GM11168 (cell line): Measurements from ENCODE around the gene SLAMF9.

Source experiments
- in situ Hi-C: fragments of 300-500 bp; cut with MboI; formaldehyde crosslinking; loops from one replicate; pipeline ENCODE4 v1.12.0; 2022; ENCODE audit warnings: low sequenced_read_pairs; ENCODE audit not compliant: unreplicated experiment

Gene SLAMF9

DNA sequence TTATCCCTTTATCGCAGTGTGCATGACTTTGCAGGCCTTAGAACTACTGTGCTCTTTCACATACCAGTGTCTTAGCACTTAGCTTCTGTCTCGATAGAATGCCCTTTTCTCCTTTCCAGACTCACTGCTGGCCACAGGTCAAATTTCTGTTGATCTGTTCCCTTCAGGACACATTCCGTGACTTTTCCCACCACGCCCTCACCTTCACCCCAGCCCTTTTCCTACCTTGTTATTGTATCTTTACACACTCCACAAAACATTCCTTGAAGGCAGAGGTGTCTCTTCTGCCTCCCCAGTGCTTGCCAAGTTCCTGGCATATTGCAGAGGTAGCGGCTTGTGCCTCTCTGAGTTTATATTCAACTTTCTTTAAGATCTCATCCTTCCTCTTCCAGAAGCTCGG, 4.9 kb downstream of the SLAMF9 start:
- in situ Hi-C loops: no loop called here

- in situ Hi-C loops: no loop called here
Measured at GRCh38 chr1:159947942-159948341, 6.1 kb downstream of the SLAMF9 start.

DNA sequence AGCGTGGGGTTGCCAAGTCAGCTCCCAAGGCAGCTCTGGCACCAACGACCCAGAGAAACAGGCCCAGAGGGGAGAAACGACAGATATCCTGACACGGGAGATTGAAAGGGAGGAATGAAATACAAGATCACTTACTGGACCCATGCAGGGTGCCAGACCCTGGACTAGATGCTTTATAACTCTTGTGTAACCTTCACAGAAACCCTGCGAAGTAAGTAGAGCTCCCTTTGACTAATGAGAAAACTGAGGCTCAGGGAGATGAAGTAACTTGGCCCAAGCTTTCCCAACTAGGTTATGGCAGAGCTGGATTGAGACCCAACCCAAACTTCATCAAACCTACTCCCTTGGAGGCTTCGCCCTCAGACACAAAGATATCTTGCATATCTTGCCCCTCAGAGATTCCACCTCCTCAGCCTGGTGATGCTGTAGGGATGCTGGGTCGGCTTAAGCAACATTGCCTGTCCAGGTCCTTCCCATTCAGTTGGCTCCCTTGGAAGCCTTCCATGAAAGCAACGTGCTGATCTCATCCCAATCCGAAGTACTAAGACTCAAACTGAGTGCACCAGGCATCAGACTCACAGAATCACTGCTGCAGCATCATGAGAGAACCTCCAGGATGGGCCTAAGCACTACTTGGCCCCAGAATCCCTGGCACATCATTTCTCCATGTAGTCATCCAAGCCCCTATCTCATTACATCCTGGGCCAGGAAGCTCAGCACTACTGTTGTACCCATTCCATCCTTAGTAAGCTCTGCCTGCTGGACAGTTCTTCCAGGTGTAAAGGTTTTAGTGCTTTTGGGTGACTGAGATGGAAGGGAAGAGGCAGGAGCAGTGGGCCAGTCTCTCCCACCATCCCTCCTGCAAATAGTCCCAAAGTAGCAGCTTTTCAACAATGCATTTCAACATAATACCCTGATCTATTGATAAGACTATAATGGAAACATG, 7.5 kb downstream of the SLAMF9 start:
- in situ Hi-C loops: no loop called here

DNA sequence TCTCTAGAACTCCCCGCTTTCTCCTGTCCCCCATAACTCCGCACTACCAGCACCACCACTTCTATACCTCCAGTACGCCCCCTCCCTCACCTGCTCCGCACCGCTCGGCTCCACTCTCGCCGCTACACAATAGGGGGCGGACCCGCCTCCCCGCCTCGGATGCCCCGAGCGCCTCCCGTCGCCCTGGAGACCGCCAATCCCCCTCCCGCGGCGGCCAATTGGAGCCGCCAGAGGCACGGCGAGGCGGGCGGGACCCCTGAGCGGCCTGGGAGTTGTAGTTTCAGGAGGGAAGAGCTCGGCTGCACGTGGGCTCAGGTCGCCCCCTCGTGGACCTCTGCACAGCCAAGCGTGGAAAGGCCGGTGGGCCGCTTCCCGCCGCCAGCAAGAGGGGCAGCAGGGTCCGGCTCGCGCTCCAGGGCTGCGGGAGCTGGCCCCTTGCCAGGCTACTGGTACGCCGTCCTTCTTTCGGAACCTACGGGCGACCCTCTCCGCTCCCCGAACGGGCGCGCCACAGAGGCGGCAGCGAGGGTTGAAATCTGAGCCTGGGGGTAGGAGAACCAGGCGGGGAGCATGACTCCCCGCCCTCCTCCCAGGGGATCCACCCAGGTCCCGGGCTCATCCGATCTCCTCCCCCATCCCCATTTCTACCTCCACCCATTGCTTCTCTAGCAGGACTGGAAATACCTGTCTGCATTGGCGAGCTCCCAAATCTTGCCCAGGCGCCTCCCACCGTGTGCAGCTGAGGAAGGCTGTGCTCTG, 8.4 kb downstream of the SLAMF9 start, which contains the start of gene IGSF9:
IGSF9 (minus strand) TSS at position 131 of the 759 bp plus-strand sequence. CDS start 2,159 bp downstream, outside the sequence.
- in situ Hi-C loops: no loop called here

- in situ Hi-C loops: no loop called here
Measured at GRCh38 chr1:159944623-159945455, 9.2 kb downstream of the SLAMF9 start.

DNA sequence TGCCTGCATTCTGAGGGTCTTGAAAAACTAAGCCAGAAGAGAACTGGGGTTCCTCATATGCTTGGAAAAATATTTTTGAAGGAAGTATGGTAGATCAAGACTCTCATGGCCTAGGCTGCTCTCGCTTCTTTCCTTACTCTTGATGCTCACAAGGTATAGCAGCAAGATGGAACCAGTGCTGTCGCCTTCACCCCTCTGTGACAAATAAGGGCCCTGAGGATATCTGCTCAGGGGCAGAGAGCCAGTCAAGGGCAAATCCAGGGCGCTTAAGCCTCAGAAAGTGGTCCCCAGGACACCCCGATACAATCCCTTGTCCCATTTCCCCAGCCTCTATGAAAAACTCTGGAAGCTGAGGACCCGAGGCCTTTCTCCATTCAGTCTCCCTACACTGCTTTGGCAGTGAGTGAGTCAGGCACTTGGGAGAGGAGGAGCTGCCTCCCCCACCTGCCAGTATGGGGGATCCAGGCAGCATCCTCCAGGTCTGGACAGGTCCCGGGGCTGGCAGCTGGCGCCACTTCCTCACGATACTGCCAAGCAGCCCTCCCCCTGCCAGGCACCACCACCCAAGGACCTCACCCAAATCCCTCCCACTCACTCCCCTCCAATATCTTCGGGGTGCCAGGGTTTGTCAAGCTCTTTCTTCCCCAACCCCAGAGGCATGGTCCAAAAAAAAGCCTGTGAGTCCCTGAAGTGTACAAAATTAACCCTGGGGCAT, 10.0 kb downstream of the SLAMF9 start:
- in situ Hi-C loops: no loop called here

- in situ Hi-C loops: no loop called here
Measured at GRCh38 chr1:159943278-159943640, 10.8 kb downstream of the SLAMF9 start.

DNA sequence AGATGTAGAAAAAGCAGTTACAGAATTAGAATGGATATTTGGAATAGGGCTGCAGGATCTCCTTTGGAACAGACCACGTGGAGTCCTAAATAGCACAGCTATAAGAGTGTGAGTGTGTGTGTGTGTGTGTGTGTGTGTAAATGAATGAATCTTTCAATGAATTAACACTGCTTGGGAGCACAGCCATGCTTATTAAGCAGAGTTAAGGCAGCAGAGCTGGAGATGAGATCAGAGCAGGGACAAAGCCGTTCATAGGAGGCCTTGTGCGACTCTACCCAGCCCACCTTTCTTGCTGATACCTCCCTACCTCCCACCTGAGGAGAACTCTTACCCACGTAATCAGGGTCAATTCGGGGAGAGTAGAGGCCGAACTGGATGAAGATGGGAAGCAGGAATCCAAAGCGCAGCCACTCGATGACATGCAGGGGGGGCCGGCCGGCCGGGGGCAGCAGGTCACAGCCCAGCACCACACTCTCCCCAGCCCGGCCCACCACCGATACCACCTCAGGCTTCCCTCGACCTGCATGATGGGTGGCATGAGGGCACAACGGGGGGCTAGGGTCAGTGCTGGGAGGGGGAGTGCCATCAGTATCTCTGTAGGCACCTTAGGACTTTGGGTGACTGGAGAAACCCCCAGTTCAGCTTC, 11.3 kb downstream of the SLAMF9 start:
- in situ Hi-C loops: no loop called here

DNA sequence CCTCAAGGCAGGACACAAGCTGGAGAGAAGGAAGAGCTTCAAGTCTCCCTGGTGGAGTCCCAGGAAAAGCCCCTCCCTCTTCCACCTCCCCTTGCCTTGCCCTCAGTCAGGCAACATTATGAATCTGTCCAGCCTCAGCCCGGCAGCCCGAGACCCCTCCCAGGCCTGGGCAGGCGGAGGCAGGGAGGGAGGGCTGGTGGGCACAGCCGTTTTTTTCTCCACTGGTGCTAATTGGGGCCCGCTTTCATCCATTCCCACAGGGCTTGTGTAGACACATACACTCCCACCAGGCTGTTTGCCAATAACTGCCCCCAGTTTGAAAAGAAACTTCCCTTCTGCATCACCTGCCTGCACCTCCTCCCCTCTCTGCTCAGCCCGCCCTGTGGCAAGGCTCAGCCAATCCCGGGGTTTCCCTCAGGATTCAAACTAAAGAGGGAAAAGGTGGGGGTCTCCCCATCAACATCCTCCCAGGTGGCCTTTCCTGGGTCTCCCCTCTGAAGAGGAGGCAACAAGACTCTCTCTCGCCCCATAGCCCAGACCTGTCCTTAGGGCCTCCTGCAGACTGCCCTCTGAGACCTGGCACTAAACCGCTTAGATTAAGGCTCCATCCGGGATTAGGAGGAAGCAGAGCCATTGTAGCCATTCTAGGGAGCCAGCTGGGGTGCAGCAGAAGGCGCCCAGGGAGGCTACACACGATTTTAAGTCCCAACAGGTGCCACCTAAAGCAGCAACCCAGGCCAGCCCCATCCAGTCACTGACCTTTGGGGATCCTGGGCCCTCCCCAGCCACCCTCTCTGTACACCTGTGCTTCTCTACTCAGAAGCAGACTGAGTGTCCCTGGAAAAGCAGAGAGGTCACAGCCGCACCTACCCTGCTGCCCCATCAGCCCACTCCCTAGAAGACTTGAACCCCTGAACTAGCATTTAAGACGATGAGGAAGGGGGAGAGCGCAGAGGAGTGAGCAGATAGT, 12.2 kb downstream of the SLAMF9 start:
- in situ Hi-C loops: no loop called here

DNA sequence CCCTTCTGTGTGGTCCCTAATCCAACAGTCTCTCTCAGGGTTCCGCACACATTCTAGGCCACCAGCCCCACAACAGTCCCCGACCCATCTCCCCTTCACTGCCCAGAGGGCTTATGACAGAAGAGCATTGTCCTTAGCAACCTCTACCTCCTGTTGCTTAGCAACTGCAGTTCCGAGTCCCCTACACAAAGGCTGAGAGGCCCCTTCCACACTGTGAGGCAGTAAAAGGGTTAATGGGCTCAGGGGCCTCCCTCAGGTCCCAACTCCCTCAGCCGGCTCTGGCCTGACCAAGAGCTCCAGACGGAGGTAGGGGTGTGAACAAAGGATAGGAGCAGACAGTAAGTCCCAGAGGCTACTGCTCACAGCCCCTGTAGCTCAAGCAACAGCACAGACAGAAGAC, 12.9 kb downstream of the SLAMF9 start:
- in situ Hi-C loops: no loop called here

GRCh38 chr1:159940006-159940620, 13.9 kb downstream of the SLAMF9 start:
- in situ Hi-C loops: no loop called here

GRCh38 chr1:159939678-159940002, 14.4 kb downstream of the SLAMF9 start:
- in situ Hi-C loops: loop anchor here (5.0 kb wide), 1 partner anchor 68 kb away; no protein-coding TSS in a partner anchor

DNA sequence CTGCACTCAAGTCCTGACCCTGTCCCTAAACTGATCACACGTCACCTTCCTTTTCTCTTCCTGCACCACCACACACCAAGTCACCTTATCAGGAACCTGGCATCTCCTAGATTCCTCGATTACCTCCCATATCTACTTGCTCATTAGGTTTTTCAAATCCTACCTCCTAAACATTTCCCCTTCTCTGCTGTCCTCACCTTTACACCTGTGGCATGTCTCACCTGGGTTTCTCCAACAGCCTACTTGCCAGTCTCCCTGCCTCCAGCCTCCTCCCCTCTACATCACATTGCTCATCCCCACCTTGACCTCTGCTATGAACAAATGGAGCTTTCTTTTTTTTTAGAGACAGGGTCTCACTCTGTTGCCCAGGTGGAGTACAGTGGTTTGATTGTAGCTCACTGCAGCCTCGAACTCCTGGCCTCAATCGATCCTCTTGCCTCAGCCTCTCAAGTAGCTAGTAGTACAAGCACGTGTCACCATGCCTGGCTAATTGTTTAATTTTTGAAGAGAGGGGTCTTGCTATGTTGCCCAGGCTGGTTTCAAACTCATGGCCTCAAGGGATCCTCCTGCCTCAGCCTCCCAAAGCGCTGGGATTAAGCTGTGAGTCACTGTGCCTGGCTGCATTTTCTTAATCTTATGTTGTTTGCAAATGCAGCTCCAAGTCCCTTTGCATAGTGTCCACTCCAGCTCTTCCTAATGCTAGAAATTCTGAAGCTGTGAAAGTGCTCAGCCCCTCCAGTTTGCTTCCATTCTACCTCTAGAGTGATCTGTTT, 14.9 kb downstream of the SLAMF9 start:
- in situ Hi-C loops: loop anchor here (5.0 kb wide), 1 partner anchor 68 kb away; no protein-coding TSS in a partner anchor

GRCh38 chr1:159938211-159938852, 15.7 kb downstream of the SLAMF9 start:
- in situ Hi-C loops: loop anchor here (5.0 kb wide), 1 partner anchor 69 kb away; no protein-coding TSS in a partner anchor

DNA sequence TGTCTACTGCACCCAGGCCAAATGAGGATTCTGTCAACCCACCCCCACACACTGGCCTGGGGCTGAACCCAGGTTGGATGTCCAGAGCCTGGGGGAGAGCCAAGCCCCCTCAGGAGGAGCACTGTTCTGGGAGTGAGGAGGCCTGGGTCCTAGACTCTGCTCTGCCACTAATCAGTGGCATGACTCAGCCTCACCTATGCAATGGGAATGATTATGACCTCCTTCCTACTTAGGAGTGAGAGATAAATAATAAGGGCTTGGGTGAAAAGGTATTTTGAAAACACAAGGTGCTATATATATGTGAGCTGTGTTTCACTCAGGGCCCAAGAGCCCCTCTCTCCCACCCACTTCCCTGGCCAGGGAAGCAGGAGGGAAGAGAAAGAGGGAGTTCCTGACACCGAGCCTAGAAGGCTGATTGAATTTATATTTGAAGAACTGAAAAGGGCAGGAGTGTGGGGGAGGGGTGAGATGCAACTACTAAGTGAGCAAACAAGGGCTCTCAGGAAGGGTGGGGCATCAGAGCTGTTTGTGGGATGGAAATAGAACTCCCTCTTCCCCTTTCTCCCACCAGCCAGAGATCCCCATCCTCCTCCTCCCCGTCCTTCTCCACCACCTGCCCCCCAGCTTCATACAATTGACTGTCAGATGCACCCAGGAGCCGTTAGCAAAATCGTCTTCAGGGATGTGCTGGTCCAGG, 16.8 kb downstream of the SLAMF9 start:
- in situ Hi-C loops: loop anchor here (5.0 kb wide), 1 partner anchor 70 kb away; no protein-coding TSS in a partner anchor
